ENCODE results near the gene ATXN1.
"Not testable (repeated sequence)": the region's sequence is repeated elsewhere in the genome, so short reads cannot be mapped to it uniquely, and the experiment has no call there.

Gene ATXN1

DNA sequence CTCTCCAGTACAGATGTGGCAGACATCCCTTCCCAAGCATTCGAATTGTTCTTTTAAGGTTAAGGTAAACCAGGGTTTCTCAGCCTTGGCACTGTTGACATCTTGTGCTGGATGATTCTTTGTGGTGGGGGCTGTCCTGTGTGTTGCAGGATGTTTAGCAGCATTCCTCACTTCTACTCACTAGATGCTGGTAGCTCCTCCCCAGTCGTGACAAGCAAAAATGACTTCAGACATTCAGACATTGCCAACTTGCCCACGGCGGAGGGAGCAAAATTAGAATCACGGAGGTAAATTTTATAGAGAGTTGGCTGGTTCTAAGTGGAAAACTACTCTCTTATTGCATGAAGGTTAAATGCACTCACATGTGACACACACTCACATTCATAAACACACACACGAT is 334.1 kb downstream of the ATXN1 start:
- no peak for DNase-seq (ENCODE audit: low read depth in 1 of 2, low spot score in 1 of 2)

- no peak for DNase-seq (ENCODE audit: low read depth in 1 of 2, low spot score in 1 of 2)
Observed at GRCh38 chr6:16425881-16426615, 335.2 kb downstream of the ATXN1 start.

- DNase-seq (ENCODE audit: low read depth in 1 of 2, low spot score in 1 of 2) = no peak
Observed at GRCh38 chr6:16421462-16421960, 339.7 kb downstream of the ATXN1 start.

DNA sequence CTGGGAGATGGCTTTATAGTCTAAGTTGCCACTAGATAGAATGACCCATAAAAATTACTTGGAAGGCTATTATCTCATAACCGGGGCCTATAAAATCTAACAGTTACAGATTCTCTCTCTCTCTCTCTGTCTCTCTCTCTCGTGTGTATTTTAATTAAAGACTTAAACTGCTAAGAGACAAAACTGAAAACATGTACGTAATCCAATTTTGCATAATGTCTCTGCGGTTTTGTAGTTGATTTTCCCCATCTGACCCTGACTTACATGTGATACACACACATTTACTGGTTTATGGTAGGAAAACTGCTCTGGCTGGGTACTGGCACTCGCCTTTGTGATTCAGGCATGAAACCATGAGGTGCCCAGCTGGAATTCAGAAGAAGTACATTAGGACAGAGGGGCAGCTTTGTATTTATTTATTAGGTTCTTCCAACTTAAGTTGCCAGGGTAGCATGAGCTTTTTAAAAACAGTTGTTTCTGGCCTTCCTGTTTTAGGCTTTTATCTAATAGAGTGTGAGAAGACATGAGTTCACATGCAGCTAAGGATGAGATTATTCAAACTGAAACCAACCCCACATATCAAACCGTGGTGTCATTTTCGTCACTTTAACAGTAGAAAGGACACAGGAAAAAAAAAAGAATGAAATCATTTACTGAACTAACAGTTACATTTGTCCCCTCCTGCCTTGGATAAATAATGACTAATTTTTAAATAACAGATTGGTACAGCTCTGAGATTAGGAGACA is 340.4 kb downstream of the ATXN1 start:
- no peak for DNase-seq (ENCODE audit: low read depth in 1 of 2, low spot score in 1 of 2)

DNA sequence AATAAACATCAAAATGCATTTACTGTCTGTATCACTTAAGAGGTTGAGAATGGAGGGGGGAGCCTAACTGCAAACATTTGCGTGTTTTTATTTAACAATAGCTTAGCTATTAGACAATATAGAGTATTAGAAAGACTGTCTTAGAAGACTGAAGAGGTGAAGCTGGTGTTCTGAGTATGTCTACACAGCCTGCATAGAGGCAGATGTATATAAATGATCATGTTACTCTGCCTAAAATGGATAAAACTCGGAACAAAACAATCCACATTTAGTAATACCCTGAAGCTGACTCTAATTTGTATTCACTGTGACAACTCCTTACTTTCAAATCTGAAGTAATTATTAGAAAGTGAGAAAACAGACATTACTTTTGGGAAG is 340.9 kb downstream of the ATXN1 start:
- no peak for DNase-seq (ENCODE audit: low read depth in 1 of 2, low spot score in 1 of 2)

GRCh38 chr6:16419636-16420336 is 341.5 kb downstream of the ATXN1 start:
- DNase-seq (ENCODE audit: low read depth in 1 of 2, low spot score in 1 of 2) = no peak

GRCh38 chr6:16418151-16418550 is 343.1 kb downstream of the ATXN1 start:
- no peak for DNase-seq (ENCODE audit: low read depth in 1 of 2, low spot score in 1 of 2)

DNA sequence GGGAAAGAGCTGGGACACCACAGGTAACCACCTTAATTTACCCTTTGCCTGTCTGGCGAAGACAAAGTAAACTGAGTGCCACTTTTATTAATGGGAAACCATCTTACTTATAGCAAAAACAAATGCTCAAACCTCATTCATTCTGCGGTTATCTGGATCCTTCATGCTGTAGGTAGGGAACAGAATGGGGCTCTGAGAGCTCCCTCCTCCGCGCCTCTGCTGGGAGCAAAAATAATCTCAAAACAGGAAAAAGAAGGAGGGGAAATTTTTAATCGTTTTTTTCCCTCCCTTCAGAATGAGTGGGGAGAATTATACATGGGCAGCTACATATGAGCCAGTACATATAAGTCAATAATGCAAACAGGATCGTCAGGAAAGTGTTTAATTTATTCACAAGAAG is 345.6 kb downstream of the ATXN1 start:
- no peak for DNase-seq (ENCODE audit: low read depth in 1 of 2, low spot score in 1 of 2)

- peak in 1 of 2 donors; percentile 29 for DNase-seq (ENCODE audit: low read depth in 1 of 2, low spot score in 1 of 2)
Observed at GRCh38 chr6:16414205-16414604, 347.1 kb downstream of the ATXN1 start.

DNA sequence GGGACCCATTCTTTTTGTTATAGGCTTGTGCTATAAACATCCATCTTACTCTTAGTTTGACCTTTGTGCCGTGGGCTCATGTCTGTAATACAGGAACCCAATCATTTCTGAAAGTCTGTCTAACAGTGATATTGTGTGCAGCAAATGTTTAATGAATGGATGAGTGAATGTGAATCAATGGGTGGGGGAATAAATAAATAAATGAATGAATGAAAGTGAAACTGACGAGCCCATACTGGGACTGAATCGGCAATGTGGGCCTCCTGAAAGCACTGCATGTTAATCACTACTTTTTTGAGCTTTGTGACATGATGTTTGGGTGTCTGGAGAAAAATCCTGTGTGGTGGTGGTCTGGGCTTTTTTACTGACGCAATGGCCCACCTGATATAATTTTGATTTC is 347.9 kb downstream of the ATXN1 start:
- DNase-seq (ENCODE audit: low read depth in 1 of 2, low spot score in 1 of 2) = peak in 1 of 2 donors; percentile 19

DNA sequence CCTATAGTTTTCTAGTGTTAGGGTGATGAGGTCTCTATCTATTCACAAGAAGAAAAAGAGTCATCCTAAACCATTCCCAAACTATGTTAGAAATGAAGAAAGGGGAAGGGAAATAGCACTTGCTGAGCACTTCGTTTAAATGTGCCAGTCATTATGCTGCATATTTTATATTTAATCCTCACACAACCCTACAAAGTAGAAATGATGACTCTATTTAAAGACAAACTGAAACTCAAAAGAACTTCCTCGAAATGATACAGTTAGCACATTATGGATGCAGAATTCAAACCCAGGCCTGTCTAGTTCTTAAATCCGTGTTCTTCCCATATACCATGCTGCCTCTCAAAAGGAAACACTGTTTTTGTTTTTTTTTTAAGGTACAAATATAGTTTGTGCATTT is 348.3 kb downstream of the ATXN1 start:
- DNase-seq (ENCODE audit: low read depth in 1 of 2, low spot score in 1 of 2) = no peak

GRCh38 chr6:16412171-16412570 is 349.1 kb downstream of the ATXN1 start:
- DNase-seq (ENCODE audit: low read depth in 1 of 2, low spot score in 1 of 2) = no peak

- peak in 1 of 2 donors; percentile 28 for DNase-seq (ENCODE audit: low read depth in 1 of 2, low spot score in 1 of 2)
Observed at GRCh38 chr6:16409531-16410441, 351.5 kb downstream of the ATXN1 start.

- DNase-seq (ENCODE audit: low read depth in 1 of 2, low spot score in 1 of 2) = no peak
Observed at GRCh38 chr6:16408766-16409165, 352.5 kb downstream of the ATXN1 start.

DNA sequence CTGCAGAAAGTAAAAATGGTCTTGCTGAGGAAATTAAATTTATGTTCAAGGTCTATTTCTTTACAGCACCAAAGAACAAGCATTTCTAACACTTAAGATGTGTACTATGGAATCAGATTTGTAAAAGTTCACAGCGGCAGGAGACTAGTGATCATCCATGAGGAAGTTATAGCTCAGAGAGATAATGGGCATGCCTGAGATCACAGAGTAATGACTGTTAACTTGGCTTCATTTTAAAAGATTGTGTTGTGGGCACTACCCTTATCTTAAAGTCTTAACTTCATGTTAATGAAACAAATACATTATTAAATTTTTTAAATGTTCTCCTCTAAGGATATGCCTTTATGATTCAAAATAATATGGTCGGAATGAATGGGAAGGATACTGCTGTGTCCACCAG is 354.3 kb downstream of the ATXN1 start:
- DNase-seq (ENCODE audit: low read depth in 1 of 2, low spot score in 1 of 2) = no peak

DNA sequence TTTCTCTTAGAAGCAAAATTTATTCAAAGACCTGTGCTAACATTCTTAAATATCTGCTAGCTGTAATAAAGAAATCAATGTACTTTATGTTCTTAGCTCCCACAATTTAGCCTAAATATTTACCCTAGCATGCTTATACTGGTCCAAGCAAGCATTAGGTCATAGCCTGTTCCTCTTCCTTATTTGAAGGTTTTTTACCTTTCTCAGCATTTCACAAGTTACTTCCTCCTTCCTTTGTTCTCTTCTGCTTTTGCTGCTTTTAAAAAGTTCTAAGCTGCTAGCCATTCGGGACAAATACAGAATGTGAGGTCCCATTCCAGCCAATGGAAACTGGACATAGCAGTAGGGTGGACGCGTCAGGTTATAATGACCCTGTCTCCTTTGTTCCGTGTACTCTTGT is 354.7 kb downstream of the ATXN1 start:
- DNase-seq (ENCODE audit: low read depth in 1 of 2, low spot score in 1 of 2) = not testable (repeated sequence)

- no peak for DNase-seq (ENCODE audit: low read depth in 1 of 2, low spot score in 1 of 2)
Observed at GRCh38 chr6:16405375-16405774, 355.9 kb downstream of the ATXN1 start.

DNA sequence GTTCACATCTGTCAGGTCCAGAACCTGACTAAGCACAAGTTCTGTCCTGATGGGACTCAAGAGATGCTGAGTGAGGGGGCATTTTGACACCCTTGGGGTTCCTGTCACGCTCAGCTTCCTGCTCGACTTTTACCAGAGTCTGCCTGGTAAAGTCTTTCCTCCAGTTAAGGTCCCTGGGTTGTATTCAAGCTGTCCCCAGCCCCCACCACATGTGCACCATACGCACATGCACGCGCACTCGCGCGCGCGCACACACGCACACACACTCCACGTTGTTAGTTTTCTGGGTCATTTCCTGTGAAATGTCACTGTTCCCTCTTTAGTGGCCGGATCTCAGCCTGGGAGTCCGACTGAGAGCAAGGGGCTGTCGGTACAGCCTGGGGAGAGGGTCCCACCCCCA is 356.8 kb downstream of the ATXN1 start:
- DNase-seq (ENCODE audit: low read depth in 1 of 2, low spot score in 1 of 2) = no peak

DNA sequence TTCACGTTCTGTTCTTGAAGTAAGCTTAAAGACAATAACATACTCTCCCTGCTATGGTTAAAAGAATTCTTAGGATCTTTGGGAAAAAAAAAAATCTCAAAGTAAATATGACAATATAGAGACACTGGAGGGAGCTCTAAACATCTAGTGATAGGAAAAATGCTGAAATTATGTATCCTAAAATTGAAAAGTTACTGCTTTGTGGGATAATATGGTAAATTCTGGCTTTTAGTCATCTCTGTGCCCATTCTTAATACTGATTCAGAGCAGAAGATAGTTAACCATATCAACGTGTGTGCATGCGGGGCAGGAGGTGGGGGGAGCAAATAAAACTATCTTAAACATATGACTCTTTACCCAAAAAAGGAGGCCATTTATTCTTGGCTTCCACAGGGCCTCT is 357.4 kb downstream of the ATXN1 start:
- no peak for DNase-seq (ENCODE audit: low read depth in 1 of 2, low spot score in 1 of 2)

GRCh38 chr6:16402581-16402900 is 358.7 kb downstream of the ATXN1 start:
- no peak for DNase-seq (ENCODE audit: low read depth in 1 of 2, low spot score in 1 of 2)

DNA sequence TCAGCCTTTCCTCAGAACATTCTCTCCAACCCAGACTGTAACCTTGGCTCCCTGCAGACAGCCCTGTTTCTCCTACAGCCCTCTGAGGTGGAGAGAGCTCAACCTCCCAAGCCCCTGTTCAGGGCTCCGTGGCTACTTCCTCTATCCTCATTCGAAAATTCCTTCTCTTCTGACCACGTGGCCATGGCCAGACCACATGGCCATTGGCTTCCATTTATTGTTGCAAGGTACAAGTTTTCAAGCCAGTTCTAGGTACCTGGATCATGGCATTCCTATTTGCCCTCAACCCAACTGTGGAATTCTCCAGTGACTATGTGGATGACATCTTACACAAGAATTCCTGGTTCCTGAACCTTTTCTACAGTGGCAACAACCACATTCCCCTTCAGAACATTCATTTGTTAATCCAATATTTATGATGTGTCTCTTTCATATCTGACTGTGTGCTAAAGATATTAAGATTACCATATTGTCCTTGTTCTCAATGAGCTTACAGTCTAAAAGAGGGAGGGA is 361.0 kb downstream of the ATXN1 start:
- DNase-seq (ENCODE audit: low read depth in 1 of 2, low spot score in 1 of 2) = no peak

All from activated T-helper 1 cell treated with anti-CD3 and anti-CD28 coated beads, Interleukin-2, amount 50 U/mL, for 16 hours (primary cell).